OCI-LY1 (cell line): Measurements from ENCODE around the gene MBD6.

Source experiments
- H2AFZ ChIP-seq: fragments of 200-600 bp; sonication (generic), shearing (Covaris generic); 2 replicates; pipeline ENCODE4 v1.6.0; 2014; ENCODE audit warnings: antibody characterized with exemption, mild to moderate bottlenecking, low read length
- H3F3A ChIP-seq: fragments of 200-600 bp; sonication (generic), shearing (Covaris generic); 2 replicates; pipeline ENCODE4 v1.6.0; 2014; ENCODE audit warnings: mild to moderate bottlenecking, antibody characterized with exemption, low read length, moderate library complexity; ENCODE audit not compliant: insufficient read depth
- H3K27ac ChIP-seq: fragments of 200-600 bp; sonication (generic); 2 replicates; pipeline ENCODE4 v1.5.1; 2014; ENCODE audit warnings: low read length, mixed run types, mild to moderate bottlenecking, low read depth; ENCODE audit not compliant: poor library complexity, severe bottlenecking
- H3K27me3 ChIP-seq: fragments of 200-600 bp; sonication (generic); 2 replicates; pipeline ENCODE4 v1.6.0; 2014; ENCODE audit warnings: antibody characterized with exemption, mild to moderate bottlenecking, low read length, moderate library complexity; ENCODE audit not compliant: insufficient read depth
- H3K36me3 ChIP-seq: fragments of 200-600 bp; sonication (generic); 2 replicates; pipeline ENCODE4 v1.6.1; 2014; ENCODE audit warnings: mild to moderate bottlenecking, antibody characterized with exemption, low read length, moderate library complexity, mixed read lengths; ENCODE audit not compliant: insufficient read depth
- H3K4me1 ChIP-seq: fragments of 200-600 bp; sonication (generic); 2 replicates; pipeline ENCODE4 v1.5.1; 2014; ENCODE audit warnings: mild to moderate bottlenecking, low read length, moderate library complexity; ENCODE audit not compliant: insufficient read depth, severe bottlenecking
- H3K4me2 ChIP-seq: fragments of 200-600 bp; sonication (generic), shearing (Covaris generic); 2 replicates; pipeline ENCODE4 v1.6.1; 2014; ENCODE audit warnings: low read length
- H3K4me3 ChIP-seq: fragments of 200-600 bp; sonication (generic); 2 replicates; pipeline ENCODE4 v1.5.1; 2014; ENCODE audit warnings: low read length, low read depth, mild to moderate bottlenecking, mixed read lengths; ENCODE audit not compliant: poor library complexity, severe bottlenecking
- H3K79me2 ChIP-seq: fragments of 200-600 bp; shearing (Covaris generic); 2 replicates; pipeline ENCODE4 v1.6.1; 2016; ENCODE audit warnings: mixed run types, low read length, mixed read lengths; ENCODE audit not compliant: insufficient read depth
- H3K9ac ChIP-seq: fragments of 200-600 bp; sonication (generic), shearing (Covaris generic); 2 replicates; pipeline ENCODE4 v1.6.1; 2014; ENCODE audit warnings: mild to moderate bottlenecking, low read length, mixed read lengths
- H3K9me2 ChIP-seq: fragments of 200-600 bp; sonication (generic), shearing (Covaris generic); 2 replicates; pipeline ENCODE4 v1.6.1; 2014; ENCODE audit warnings: low read depth, mild to moderate bottlenecking, low read length, mixed read lengths
- H3K9me3 ChIP-seq: fragments of 200-600 bp; shearing (Covaris generic); 2 replicates; pipeline ENCODE4 v1.6.1; 2014; ENCODE audit warnings: low read length, mixed read lengths
- H4K20me1 ChIP-seq: fragments of 200-600 bp; sonication (generic), shearing (Covaris generic); 2 replicates; pipeline ENCODE4 v1.6.0; 2016; ENCODE audit warnings: mild to moderate bottlenecking, low read length; ENCODE audit not compliant: insufficient read depth
- EZH2 ChIP-seq: fragments of 200-600 bp; sonication (generic), shearing (Covaris generic); IDR thresholded peaks from 2 replicates; pipeline ENCODE4 v1.8.0; 2017; ENCODE audit warnings: borderline replicate concordance, mixed run types, mild to moderate bottlenecking, antibody characterized with exemption, low read length, moderate library complexity, mixed read lengths
- TF ChIP-seq, protein P1 (sequence below): fragments of 200-600 bp; sonication (generic), shearing (Covaris generic); IDR thresholded peaks from 2 replicates; pipeline ENCODE4 v1.5.1; 2017; ENCODE audit warnings: mild to moderate bottlenecking, antibody characterized with exemption, low read length, moderate library complexity, mixed read lengths

Gene MBD6

DNA sequence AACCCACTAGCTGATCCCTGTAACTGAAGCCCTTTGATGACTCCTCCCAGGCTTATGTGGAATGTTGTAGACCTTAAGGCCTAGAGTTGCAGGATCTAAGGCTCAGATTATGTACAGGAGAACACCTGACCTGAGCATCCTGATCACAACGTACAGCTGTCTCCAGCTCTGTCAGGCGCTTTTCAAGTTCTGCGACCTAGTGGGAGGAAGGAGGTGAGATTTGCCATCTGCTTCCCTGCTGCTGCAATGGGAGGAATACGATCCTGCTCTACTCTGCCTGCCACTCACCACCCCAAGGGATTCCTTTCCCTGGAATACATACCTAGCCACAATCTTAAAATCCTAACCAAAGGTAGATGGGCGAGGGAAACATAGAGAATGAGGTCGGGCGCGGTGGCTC lies 10.5 kb downstream of the MBD6 start:
- no peaks in the 10 kb centered on the region for H3K4me1 ChIP-seq
- no peaks in the 10 kb centered on the region for H4K20me1 ChIP-seq
- H3K27me3 ChIP-seq: no peaks in the 10 kb centered on the region
- H3K79me2 ChIP-seq: no peaks in the 10 kb centered on the region
- H3F3A ChIP-seq: no peaks in the 10 kb centered on the region
- no peak overlapping the region for H3K4me2 ChIP-seq
- H3K9ac ChIP-seq: no peak overlapping the region
- no peak overlapping the region for H3K27ac ChIP-seq
- H2AFZ ChIP-seq: no peak overlapping the region
- no peaks in the 10 kb centered on the region for H3K9me2 ChIP-seq
- H3K4me3 ChIP-seq: no peak overlapping the region
- TF ChIP-seq, protein P1, sequence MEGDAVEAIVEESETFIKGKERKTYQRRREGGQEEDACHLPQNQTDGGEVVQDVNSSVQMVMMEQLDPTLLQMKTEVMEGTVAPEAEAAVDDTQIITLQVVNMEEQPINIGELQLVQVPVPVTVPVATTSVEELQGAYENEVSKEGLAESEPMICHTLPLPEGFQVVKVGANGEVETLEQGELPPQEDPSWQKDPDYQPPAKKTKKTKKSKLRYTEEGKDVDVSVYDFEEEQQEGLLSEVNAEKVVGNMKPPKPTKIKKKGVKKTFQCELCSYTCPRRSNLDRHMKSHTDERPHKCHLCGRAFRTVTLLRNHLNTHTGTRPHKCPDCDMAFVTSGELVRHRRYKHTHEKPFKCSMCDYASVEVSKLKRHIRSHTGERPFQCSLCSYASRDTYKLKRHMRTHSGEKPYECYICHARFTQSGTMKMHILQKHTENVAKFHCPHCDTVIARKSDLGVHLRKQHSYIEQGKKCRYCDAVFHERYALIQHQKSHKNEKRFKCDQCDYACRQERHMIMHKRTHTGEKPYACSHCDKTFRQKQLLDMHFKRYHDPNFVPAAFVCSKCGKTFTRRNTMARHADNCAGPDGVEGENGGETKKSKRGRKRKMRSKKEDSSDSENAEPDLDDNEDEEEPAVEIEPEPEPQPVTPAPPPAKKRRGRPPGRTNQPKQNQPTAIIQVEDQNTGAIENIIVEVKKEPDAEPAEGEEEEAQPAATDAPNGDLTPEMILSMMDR: no peak
- no peak for TF ChIP-seq EZH2
- H3K36me3 ChIP-seq: peaks cover 73% of the 10 kb centered on the region
- H3K9me3 ChIP-seq: no peaks in the 10 kb centered on the region

GRCh38 chr12:57534250-57534649 lies 11.6 kb downstream of the MBD6 start:
- no peaks in the 10 kb centered on the region for H4K20me1 ChIP-seq
- no peaks in the 10 kb centered on the region for H3K9me2 ChIP-seq
- peaks cover 71% of the 10 kb centered on the region for H3K36me3 ChIP-seq
- H3K9me3 ChIP-seq: no peaks in the 10 kb centered on the region
- TF ChIP-seq, protein P1: no peak
- no peak for TF ChIP-seq EZH2
- H2AFZ ChIP-seq: no peak overlapping the region
- H3K4me1 ChIP-seq: no peaks in the 10 kb centered on the region
- H3K4me3 ChIP-seq: no peak overlapping the region
- H3K27me3 ChIP-seq: no peaks in the 10 kb centered on the region
- no peaks in the 10 kb centered on the region for H3F3A ChIP-seq
- H3K4me2 ChIP-seq: no peak overlapping the region
- H3K27ac ChIP-seq: no peak overlapping the region
- no peak overlapping the region for H3K9ac ChIP-seq
- H3K79me2 ChIP-seq: no peaks in the 10 kb centered on the region

- no peaks in the 10 kb centered on the region for H3K27me3 ChIP-seq
- H3K4me3 ChIP-seq: no peak overlapping the region
Measured at GRCh38 chr12:57534991-57535543, 12.4 kb downstream of the MBD6 start.

More at GRCh38 chr12:57534991-57535543, 12.4 kb downstream of the MBD6 start:
- TF ChIP-seq, protein P1: no peak
- no peak for TF ChIP-seq EZH2
- no peaks in the 10 kb centered on the region for H3K9me3 ChIP-seq
- no peaks in the 10 kb centered on the region for H3F3A ChIP-seq
- H3K79me2 ChIP-seq: no peaks in the 10 kb centered on the region
- H3K4me2 ChIP-seq: no peak overlapping the region
- no peak overlapping the region for H3K27ac ChIP-seq
- no peaks in the 10 kb centered on the region for H3K4me1 ChIP-seq
- H4K20me1 ChIP-seq: no peaks in the 10 kb centered on the region
- peaks cover 67% of the 10 kb centered on the region for H3K36me3 ChIP-seq
- H3K9ac ChIP-seq: no peak overlapping the region
- H3K9me2 ChIP-seq: no peaks in the 10 kb centered on the region
- no peak overlapping the region for H2AFZ ChIP-seq
